GM12878 (cell line): ENCODE results near the gene ZSWIM7. TPM values are rescaled to one million over a fixed set of nuclear protein-coding genes. Genes with fewer than 3 reads are reported as not detected.

Experiments used
- CBFB ChIP-seq: IDR thresholded peaks from 2 replicates; pipeline ENCODE4 v1.6.1; 2016; ENCODE audit warnings: antibody characterized with exemption, low read depth
- CBX3 ChIP-seq: fragments of 200-600 bp; sonication (generic); IDR thresholded peaks from 2 replicates; pipeline ENCODE4 v1.6.1; 2016; ENCODE audit warnings: low read depth, borderline replicate concordance
- CEBPB ChIP-seq, 2 experiments: fragments of 150-350 bp in 1 of 2; IDR thresholded peaks; 2 replicates each; pipeline ENCODE4 v1.6.1; 2012 to 2014; ENCODE audit warnings: low read depth in 2 of 2, low read length in 2 of 2, borderline replicate concordance in 1 of 2, inconsistent platforms in 1 of 2
- GATAD2B ChIP-seq: fragments of 450-650 bp; conservative IDR thresholded peaks from 2 replicates; pipeline ENCODE4 v1.6.1; 2017; ENCODE audit warnings: low read depth, mild to moderate bottlenecking, moderate library complexity
- HDGF ChIP-seq: fragments of 450-650 bp; IDR thresholded peaks from 2 replicates; pipeline ENCODE4 v1.6.1; 2016; ENCODE audit warnings: antibody characterized with exemption
- JUND ChIP-seq: IDR thresholded peaks from 2 replicates; pipeline ENCODE4 v1.6.1; 2012; ENCODE audit warnings: low read depth, mild to moderate bottlenecking, low read length, improper control_type of control experiment, moderate library complexity
- KAT2A ChIP-seq: conservative IDR thresholded peaks from 2 replicates; pipeline ENCODE4 v1.6.1; 2011; ENCODE audit warnings: low read depth, low read length; ENCODE audit not compliant: control insufficient read depth
- NR2C1 ChIP-seq: fragments of 450-650 bp; IDR thresholded peaks from 2 replicates; pipeline ENCODE4 v1.6.1; 2017; ENCODE audit warnings: antibody characterized with exemption, mild to moderate bottlenecking, moderate library complexity
- NRF1 ChIP-seq: conservative IDR thresholded peaks from 2 replicates; pipeline ENCODE4 v1.6.1; 2011; ENCODE audit warnings: mild to moderate bottlenecking, low read depth, low read length, improper control_type of control experiment
- POLR2A ChIP-seq: IDR thresholded peaks from 2 replicates; pipeline ENCODE4 v1.6.1; 2011; ENCODE audit warnings: low read depth, mild to moderate bottlenecking, low read length
- SIX5 ChIP-seq: IDR thresholded peaks from 2 replicates; pipeline ENCODE4 v1.6.1; 2011; ENCODE audit warnings: mild to moderate bottlenecking, low read depth, low read length, moderate library complexity; ENCODE audit not compliant: severe bottlenecking
- SMAD5 ChIP-seq: IDR thresholded peaks from 2 replicates; pipeline ENCODE4 v1.6.1; 2016; ENCODE audit warnings: antibody characterized with exemption, low read depth
- SMARCA5 ChIP-seq: fragments of 450-650 bp; IDR thresholded peaks from 2 replicates; pipeline ENCODE4 v1.6.1; 2017; ENCODE audit warnings: mild to moderate bottlenecking
- TCF3 ChIP-seq: IDR thresholded peaks from 2 replicates; pipeline ENCODE4 v1.6.1; 2012; ENCODE audit warnings: low read depth, mild to moderate bottlenecking, low read length, borderline replicate concordance; ENCODE audit not compliant: insufficient read depth
- TCF7 ChIP-seq: IDR thresholded peaks from 2 replicates; pipeline ENCODE4 v1.6.1; 2014; ENCODE audit warnings: antibody characterized with exemption, borderline replicate concordance
- ZNF207 ChIP-seq: fragments of 450-650 bp; IDR thresholded peaks from 2 replicates; pipeline ENCODE4 v1.6.1; 2014; ENCODE audit warnings: antibody characterized with exemption, mild to moderate bottlenecking, borderline replicate concordance
- ZNF24 ChIP-seq: fragments of 450-650 bp; IDR thresholded peaks from 2 replicates; pipeline ENCODE4 v1.6.1; 2017; ENCODE audit warnings: antibody characterized with exemption, mild to moderate bottlenecking
- polyA plus RNA-seq, 11 experiments: library from polyadenylated mRNA; depleted of rRNA in 4 of 11; unstranded in 6 of 11; stranded (reverse) in 5 of 11; fragments of >200 nt; fragmentation: Nextera tagmentation in 4 of 11; fragmentation: Illumina TruSeq in 1 of 11; extraction: Ambion mirVana in 4 of 11; extraction: Trizol in 1 of 11; gene quantifications; 1 replicate in 1 of 11; 2 replicates in 10 of 11; pipeline versions ENCODE4 v1.2.1 to v1.2.3, GENCODE V29; 2011 to 2016; ENCODE audit warnings: inconsistent platforms in 2 of 11, missing spikeins in 2 of 11, low read depth in 1 of 11
- total RNA-seq, 4 experiments: library from RNA; depleted of rRNA in 3 of 4; stranded (reverse); fragments of >200 nt in 3 of 4; fragmentation: Illumina TruSeq in 1 of 4; extraction: Trizol in 1 of 4; gene quantifications; 2 replicates each; pipeline versions ENCODE4 v1.2.1 to v1.2.3, GENCODE V29; 2013 to 2021
- TF ChIP-seq, protein P1 (sequence below): fragments of 450-650 bp; IDR thresholded peaks from 2 replicates; pipeline ENCODE4 v1.6.1; 2017; ENCODE audit warnings: mild to moderate bottlenecking
- TF ChIP-seq, protein P2 (sequence below): IDR thresholded peaks from 2 replicates; pipeline ENCODE4 v1.6.1; 2012; ENCODE audit warnings: improper control_type of control experiment, low read depth, low read length; ENCODE audit not compliant: insufficient replicate concordance
- TF ChIP-seq, protein P3 (sequence below): IDR thresholded peaks from 2 replicates; pipeline ENCODE4 v1.6.1; 2012; ENCODE audit warnings: mild to moderate bottlenecking, low read depth, low read length

The ZSWIM7 gene
- total and polyA plus RNA-seq, 10 of the 15 experiments (the other 5 are each of a cell fraction or from before 2014, with no cell fraction given), result 7.0 to 26.6 (median 9.9) TPM

GRCh38 chr17:15999141-15999973 is at the start of gene ZSWIM7, which contains the start of gene TTC19 (continued):
- TF ChIP-seq, protein P1, sequence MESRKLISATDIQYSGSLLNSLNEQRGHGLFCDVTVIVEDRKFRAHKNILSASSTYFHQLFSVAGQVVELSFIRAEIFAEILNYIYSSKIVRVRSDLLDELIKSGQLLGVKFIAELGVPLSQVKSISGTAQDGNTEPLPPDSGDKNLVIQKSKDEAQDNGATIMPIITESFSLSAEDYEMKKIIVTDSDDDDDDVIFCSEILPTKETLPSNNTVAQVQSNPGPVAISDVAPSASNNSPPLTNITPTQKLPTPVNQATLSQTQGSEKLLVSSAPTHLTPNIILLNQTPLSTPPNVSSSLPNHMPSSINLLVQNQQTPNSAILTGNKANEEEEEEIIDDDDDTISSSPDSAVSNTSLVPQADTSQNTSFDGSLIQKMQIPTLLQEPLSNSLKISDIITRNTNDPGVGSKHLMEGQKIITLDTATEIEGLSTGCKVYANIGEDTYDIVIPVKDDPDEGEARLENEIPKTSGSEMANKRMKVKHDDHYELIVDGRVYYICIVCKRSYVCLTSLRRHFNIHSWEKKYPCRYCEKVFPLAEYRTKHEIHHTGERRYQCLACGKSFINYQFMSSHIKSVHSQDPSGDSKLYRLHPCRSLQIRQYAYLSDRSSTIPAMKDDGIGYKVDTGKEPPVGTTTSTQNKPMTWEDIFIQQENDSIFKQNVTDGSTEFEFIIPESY, result no peak
- TF ChIP-seq POLR2A, result peak; percentile 97
- TF ChIP-seq CBFB, result no peak
- TF ChIP-seq CEBPB (IDR thresholded peaks at IDR 0.05; ENCODE audit: borderline replicate concordance in 1 of 2, low read depth in 2 of 2, low read length in 2 of 2), result no peak
- 0 out of 2 replicates have a peak, but pooled peaks have one; percentile 47 for TF ChIP-seq TCF3
- TF ChIP-seq ZNF207, result peak; percentile 40; the same call in 1 of the 2 replicates
- 0 out of 2 replicates have a peak, but pooled peaks have one; percentile 29 for TF ChIP-seq ZNF24
- TF ChIP-seq KAT2A, result no peak
- TF ChIP-seq NRF1, result no peak
- TF ChIP-seq, protein P2, sequence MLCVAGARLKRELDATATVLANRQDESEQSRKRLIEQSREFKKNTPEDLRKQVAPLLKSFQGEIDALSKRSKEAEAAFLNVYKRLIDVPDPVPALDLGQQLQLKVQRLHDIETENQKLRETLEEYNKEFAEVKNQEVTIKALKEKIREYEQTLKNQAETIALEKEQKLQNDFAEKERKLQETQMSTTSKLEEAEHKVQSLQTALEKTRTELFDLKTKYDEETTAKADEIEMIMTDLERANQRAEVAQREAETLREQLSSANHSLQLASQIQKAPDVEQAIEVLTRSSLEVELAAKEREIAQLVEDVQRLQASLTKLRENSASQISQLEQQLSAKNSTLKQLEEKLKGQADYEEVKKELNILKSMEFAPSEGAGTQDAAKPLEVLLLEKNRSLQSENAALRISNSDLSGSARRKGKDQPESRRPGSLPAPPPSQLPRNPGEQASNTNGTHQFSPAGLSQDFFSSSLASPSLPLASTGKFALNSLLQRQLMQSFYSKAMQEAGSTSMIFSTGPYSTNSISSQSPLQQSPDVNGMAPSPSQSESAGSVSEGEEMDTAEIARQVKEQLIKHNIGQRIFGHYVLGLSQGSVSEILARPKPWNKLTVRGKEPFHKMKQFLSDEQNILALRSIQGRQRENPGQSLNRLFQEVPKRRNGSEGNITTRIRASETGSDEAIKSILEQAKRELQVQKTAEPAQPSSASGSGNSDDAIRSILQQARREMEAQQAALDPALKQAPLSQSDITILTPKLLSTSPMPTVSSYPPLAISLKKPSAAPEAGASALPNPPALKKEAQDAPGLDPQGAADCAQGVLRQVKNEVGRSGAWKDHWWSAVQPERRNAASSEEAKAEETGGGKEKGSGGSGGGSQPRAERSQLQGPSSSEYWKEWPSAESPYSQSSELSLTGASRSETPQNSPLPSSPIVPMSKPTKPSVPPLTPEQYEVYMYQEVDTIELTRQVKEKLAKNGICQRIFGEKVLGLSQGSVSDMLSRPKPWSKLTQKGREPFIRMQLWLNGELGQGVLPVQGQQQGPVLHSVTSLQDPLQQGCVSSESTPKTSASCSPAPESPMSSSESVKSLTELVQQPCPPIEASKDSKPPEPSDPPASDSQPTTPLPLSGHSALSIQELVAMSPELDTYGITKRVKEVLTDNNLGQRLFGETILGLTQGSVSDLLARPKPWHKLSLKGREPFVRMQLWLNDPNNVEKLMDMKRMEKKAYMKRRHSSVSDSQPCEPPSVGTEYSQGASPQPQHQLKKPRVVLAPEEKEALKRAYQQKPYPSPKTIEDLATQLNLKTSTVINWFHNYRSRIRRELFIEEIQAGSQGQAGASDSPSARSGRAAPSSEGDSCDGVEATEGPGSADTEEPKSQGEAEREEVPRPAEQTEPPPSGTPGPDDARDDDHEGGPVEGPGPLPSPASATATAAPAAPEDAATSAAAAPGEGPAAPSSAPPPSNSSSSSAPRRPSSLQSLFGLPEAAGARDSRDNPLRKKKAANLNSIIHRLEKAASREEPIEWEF, result no peak
- peak; percentile 52; the same call in 1 of the 2 replicates for TF ChIP-seq SMAD5
- no peak for TF ChIP-seq SIX5
- TF ChIP-seq GATAD2B, result peak; percentile 83
- no peak for TF ChIP-seq TCF7
- TF ChIP-seq, protein P3, sequence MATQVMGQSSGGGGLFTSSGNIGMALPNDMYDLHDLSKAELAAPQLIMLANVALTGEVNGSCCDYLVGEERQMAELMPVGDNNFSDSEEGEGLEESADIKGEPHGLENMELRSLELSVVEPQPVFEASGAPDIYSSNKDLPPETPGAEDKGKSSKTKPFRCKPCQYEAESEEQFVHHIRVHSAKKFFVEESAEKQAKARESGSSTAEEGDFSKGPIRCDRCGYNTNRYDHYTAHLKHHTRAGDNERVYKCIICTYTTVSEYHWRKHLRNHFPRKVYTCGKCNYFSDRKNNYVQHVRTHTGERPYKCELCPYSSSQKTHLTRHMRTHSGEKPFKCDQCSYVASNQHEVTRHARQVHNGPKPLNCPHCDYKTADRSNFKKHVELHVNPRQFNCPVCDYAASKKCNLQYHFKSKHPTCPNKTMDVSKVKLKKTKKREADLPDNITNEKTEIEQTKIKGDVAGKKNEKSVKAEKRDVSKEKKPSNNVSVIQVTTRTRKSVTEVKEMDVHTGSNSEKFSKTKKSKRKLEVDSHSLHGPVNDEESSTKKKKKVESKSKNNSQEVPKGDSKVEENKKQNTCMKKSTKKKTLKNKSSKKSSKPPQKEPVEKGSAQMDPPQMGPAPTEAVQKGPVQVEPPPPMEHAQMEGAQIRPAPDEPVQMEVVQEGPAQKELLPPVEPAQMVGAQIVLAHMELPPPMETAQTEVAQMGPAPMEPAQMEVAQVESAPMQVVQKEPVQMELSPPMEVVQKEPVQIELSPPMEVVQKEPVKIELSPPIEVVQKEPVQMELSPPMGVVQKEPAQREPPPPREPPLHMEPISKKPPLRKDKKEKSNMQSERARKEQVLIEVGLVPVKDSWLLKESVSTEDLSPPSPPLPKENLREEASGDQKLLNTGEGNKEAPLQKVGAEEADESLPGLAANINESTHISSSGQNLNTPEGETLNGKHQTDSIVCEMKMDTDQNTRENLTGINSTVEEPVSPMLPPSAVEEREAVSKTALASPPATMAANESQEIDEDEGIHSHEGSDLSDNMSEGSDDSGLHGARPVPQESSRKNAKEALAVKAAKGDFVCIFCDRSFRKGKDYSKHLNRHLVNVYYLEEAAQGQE, result no peak
- TF ChIP-seq CBX3, result no peak
- TF ChIP-seq HDGF, result no peak
- TF ChIP-seq SMARCA5, result peak; percentile 87; the same call in 1 of the 2 replicates
- TF ChIP-seq NR2C1, result peak; percentile 39; the same call in 1 of the 2 replicates
- no peak for TF ChIP-seq JUND
